ENCODE data around the gene LPCAT1. TPM values are rescaled to one million over a fixed set of nuclear protein-coding genes. Genes with fewer than 3 reads are reported as not detected.

The LPCAT1 gene
- total and polyA plus RNA-seq, 2 of the 13 experiments (the other 11 are each of a cell fraction or from before 2014, with no cell fraction given): 29.8 to 90.6 TPM

DNA sequence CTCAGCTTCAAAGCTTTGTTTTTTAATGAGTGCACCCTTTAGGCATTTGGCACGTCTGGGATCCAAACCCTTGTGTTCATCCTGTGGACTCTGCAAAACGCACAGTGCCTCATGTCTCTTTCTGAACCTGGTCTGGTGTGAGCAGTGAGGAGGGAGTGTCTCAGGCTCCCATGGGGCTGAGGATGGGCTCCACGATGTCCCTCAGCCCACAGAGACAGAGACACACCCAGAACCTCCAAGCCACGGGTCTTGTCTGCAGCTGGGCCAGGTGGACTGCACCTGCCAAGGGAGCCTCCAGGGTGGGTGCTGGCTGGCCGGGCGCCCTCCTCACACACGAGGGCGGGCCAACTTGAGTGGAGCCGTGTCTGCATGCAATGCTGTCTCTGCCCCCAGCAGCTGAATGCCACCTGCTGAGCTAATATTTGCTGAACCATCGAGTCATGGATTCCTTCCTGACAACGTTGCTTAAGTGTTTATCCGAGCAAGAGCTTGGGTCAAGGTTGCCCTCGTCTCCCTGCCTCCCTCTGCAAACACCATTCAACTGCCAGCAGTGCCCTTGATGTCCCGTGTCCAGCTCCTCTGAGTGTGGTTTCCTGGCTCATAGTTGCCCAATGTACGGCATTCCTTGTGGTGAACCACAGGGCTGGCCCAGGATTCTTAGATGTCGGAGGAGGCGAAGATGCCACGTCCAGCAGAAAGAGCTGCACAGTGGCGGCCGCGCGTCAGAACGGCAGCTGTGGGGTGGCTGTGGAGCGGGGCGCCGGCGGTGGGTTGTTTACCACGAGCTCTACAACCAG is 31.4 kb upstream of the LPCAT1 start (continued):
- TF ChIP-seq, protein P1, sequence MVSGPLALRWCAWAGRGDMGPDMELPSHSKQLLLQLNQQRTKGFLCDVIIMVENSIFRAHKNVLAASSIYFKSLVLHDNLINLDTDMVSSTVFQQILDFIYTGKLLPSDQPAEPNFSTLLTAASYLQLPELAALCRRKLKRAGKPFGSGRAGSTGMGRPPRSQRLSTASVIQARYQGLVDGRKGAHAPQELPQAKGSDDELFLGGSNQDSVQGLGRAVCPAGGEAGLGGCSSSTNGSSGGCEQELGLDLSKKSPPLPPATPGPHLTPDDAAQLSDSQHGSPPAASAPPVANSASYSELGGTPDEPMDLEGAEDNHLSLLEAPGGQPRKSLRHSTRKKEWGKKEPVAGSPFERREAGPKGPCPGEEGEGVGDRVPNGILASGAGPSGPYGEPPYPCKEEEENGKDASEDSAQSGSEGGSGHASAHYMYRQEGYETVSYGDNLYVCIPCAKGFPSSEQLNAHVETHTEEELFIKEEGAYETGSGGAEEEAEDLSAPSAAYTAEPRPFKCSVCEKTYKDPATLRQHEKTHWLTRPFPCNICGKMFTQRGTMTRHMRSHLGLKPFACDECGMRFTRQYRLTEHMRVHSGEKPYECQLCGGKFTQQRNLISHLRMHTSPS (CRISPR knock-in tag; IDR thresholded peaks at IDR 0.05; ENCODE audit: low read depth): peak; percentile 100
- TF ChIP-seq RNF2 (conservative IDR thresholded peaks at IDR 0.05; ENCODE audit: low read depth) (0 out of 2 replicates have a peak, but pooled peaks have one; percentile 63), ZNF777 (CRISPR knock-in tag; IDR thresholded peaks at IDR 0.05) (0 out of 2 replicates have a peak, but pooled peaks have one; percentile 35), ASH2L (IDR thresholded peaks at IDR 0.05; ENCODE audit: insufficient read length, low read depth, low read length) (no peak), SNAI1 (CRISPR knock-in tag; IDR thresholded peaks at IDR 0.05; ENCODE audit: borderline replicate concordance) (peak; percentile 96; the same call in 1 of the 2 replicates), ZNF225 (CRISPR knock-in tag; IDR thresholded peaks at IDR 0.05) (no peak), ZNF33B (CRISPR knock-in tag; IDR thresholded peaks at IDR 0.05) (0 out of 2 replicates have a peak, but pooled peaks have one; percentile 31), ZNF12 (CRISPR knock-in tag; IDR thresholded peaks at IDR 0.05) (no peak), ESRRA (CRISPR knock-in tag; IDR thresholded peaks at IDR 0.05; ENCODE audit: low read depth) (no peak), ZKSCAN5 (CRISPR knock-in tag; IDR thresholded peaks at IDR 0.05) (no peak), SP140L (CRISPR knock-in tag; IDR thresholded peaks at IDR 0.05; ENCODE audit: borderline replicate concordance) (no peak), ZNF570 (CRISPR knock-in tag; IDR thresholded peaks at IDR 0.05; ENCODE audit: borderline replicate concordance) (no peak), SAP130 (CRISPR knock-in tag; IDR thresholded peaks at IDR 0.05; ENCODE audit: low read depth) (peak; percentile 95), MAFG (CRISPR knock-in tag; IDR thresholded peaks at IDR 0.05) (no peak), YY1 (IDR thresholded peaks at IDR 0.05; ENCODE audit: insufficient read depth, insufficient replicate concordance, low read depth, low read length) (no peak), TP53 (CRISPR knock-in tag; conservative IDR thresholded peaks at IDR 0.05) (no peak), ZNF333 (CRISPR knock-in tag; IDR thresholded peaks at IDR 0.05; ENCODE audit: borderline replicate concordance) (peak; percentile 75; the same call in 1 of the 2 replicates), MZF1 (CRISPR knock-in tag; IDR thresholded peaks at IDR 0.05; ENCODE audit: borderline replicate concordance) (0 out of 2 replicates have a peak, but pooled peaks have one; percentile 22), HNRNPH1 (optimal IDR thresholded peaks at IDR 0.05; ENCODE audit: low read depth, low read length) (no peak), FLYWCH1 (CRISPR knock-in tag; IDR thresholded peaks at IDR 0.05) (no peak)
- TF ChIP-seq, protein P2, sequence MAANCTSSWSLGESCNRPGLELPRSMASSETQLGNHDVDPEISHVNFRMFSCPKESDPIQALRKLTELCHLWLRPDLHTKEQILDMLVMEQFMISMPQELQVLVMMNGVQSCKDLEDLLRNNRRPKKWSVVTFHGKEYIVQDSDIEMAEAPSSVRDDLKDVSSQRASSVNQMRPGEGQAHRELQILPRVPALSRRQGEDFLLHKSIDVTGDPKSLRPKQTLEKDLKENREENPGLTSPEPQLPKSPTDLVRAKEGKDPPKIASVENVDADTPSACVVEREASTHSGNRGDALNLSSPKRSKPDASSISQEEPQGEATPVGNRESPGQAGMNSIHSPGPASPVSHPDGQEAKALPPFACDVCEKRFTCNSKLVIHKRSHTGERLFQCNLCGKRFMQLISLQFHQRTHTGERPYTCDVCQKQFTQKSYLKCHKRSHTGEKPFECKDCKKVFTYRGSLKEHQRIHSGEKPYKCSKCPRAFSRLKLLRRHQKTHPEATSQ (CRISPR knock-in tag; IDR thresholded peaks at IDR 0.05; ENCODE audit: borderline replicate concordance): no peak
- TF ChIP-seq, protein P3, sequence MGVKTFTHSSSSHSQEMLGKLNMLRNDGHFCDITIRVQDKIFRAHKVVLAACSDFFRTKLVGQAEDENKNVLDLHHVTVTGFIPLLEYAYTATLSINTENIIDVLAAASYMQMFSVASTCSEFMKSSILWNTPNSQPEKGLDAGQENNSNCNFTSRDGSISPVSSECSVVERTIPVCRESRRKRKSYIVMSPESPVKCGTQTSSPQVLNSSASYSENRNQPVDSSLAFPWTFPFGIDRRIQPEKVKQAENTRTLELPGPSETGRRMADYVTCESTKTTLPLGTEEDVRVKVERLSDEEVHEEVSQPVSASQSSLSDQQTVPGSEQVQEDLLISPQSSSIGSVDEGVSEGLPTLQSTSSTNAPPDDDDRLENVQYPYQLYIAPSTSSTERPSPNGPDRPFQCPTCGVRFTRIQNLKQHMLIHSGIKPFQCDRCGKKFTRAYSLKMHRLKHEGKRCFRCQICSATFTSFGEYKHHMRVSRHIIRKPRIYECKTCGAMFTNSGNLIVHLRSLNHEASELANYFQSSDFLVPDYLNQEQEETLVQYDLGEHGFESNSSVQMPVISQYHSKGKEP (CRISPR knock-in tag; IDR thresholded peaks at IDR 0.05): 0 out of 2 replicates have a peak, but pooled peaks have one; percentile 58
- TF ChIP-seq, protein P4, sequence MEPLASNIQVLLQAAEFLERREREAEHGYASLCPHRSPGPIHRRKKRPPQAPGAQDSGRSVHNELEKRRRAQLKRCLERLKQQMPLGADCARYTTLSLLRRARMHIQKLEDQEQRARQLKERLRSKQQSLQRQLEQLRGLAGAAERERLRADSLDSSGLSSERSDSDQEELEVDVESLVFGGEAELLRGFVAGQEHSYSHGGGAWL (CRISPR knock-in tag; IDR thresholded peaks at IDR 0.05): peak; percentile 71; the same call in 1 of the 2 replicates

Data from HepG2 (cell line).